ENCODE measurements around the gene TRIM62.

The TRIM62 gene

GRCh38 chr1:33181921-33182341, at the start of gene TRIM62:
Gene TRIM62 (minus strand): TSS chr1:33182043. CDS start chr1:33181432, 611 bp downstream.
- DNase-seq = peak; percentile 70 to 76

- DNase-seq = no peak
Observed at GRCh38 chr1:33231166-33231565, 49.3 kb upstream of the TRIM62 start.

GRCh38 chr1:33228935-33229487, 47.2 kb upstream of the TRIM62 start:
- no peak for DNase-seq

- DNase-seq = no peak
Observed at GRCh38 chr1:33225586-33225985, 43.7 kb upstream of the TRIM62 start.

GRCh38 chr1:33224166-33224707, 42.4 kb upstream of the TRIM62 start:
- no peak for DNase-seq

- DNase-seq = no peak
Observed at GRCh38 chr1:33222381-33222780, 40.5 kb upstream of the TRIM62 start.

GRCh38 chr1:33221385-33221758, 39.5 kb upstream of the TRIM62 start:
- DNase-seq = no peak

GRCh38 chr1:33220676-33221384, 39.0 kb upstream of the TRIM62 start:
- no peak for DNase-seq

GRCh38 chr1:33219886-33220661, 38.2 kb upstream of the TRIM62 start:
- DNase-seq = no peak

- DNase-seq = no peak
Observed at GRCh38 chr1:33211972-33212371, 30.1 kb upstream of the TRIM62 start.

GRCh38 chr1:33206340-33206739, 24.5 kb upstream of the TRIM62 start:
- no peak for DNase-seq

GRCh38 chr1:33195556-33195955, 13.7 kb upstream of the TRIM62 start:
- DNase-seq = no peak

- DNase-seq = no peak
Observed at GRCh38 chr1:33191731-33192275, 10.0 kb upstream of the TRIM62 start.

- DNase-seq = no peak
Observed at GRCh38 chr1:33190701-33191100, 8.9 kb upstream of the TRIM62 start.

- DNase-seq = no peak
Observed at GRCh38 chr1:33188572-33189275, 6.9 kb upstream of the TRIM62 start.

GRCh38 chr1:33186936-33187335, 5.1 kb upstream of the TRIM62 start:
- no peak for DNase-seq

GRCh38 chr1:33185541-33185940, 3.7 kb upstream of the TRIM62 start:
- DNase-seq = no peak

GRCh38 chr1:33183306-33183705, 1.5 kb upstream of the TRIM62 start:
- DNase-seq = no peak

- DNase-seq = no peak
Observed at GRCh38 chr1:33182896-33183295, 1.1 kb upstream of the TRIM62 start.

- DNase-seq = no peak
Observed at GRCh38 chr1:33182401-33182841, 578 bp upstream of the TRIM62 start.

- peak; percentile 88 to 89 for DNase-seq
Observed at GRCh38 chr1:33180911-33181890, 642 bp downstream of the TRIM62 start.
